Measurements from ENCODE around the gene TNFRSF11A.
A peak's percentile ranks its signal among the peaks of the same experiment; 100 is the strongest.

The TNFRSF11A gene

GRCh38 chr18:62339106-62339988 lies 14.2 kb downstream of the TNFRSF11A start:
- in situ Hi-C loops (cut with HindIII; ENCODE audit: low sequenced_read_pairs), result no loop called here
- no peak overlapping the region for H3K4me3 ChIP-seq (ENCODE audit: low read depth, low read length)
- TF ChIP-seq CTCF (IDR thresholded peaks at IDR 0.05; ENCODE audit: low read depth, low read length), result no peak
- DNase-seq (ENCODE audit: low read depth, low spot score), result peak; percentile 74

GRCh38 chr18:62340996-62341395 lies 15.9 kb downstream of the TNFRSF11A start:
- in situ Hi-C loops (cut with HindIII; ENCODE audit: low sequenced_read_pairs), result no loop called here

GRCh38 chr18:62341473-62341872 lies 16.4 kb downstream of the TNFRSF11A start:
- no peak for DNase-seq (ENCODE audit: low read depth, low spot score)
- in situ Hi-C loops (cut with HindIII; ENCODE audit: low sequenced_read_pairs), result no loop called here
- TF ChIP-seq CTCF (IDR thresholded peaks at IDR 0.05; ENCODE audit: low read depth, low read length), result no peak
- H3K4me3 ChIP-seq (ENCODE audit: low read depth, low read length), result no peak overlapping the region

More at GRCh38 chr18:62340996-62341395, 15.9 kb downstream of the TNFRSF11A start:
- no peak for DNase-seq (ENCODE audit: low read depth, low spot score)
- no peak overlapping the region for H3K4me3 ChIP-seq (ENCODE audit: low read depth, low read length)
- no peak for TF ChIP-seq CTCF (IDR thresholded peaks at IDR 0.05; ENCODE audit: low read depth, low read length)

GRCh38 chr18:62342884-62343283 lies 17.8 kb downstream of the TNFRSF11A start:
- no peak overlapping the region for H3K4me3 ChIP-seq (ENCODE audit: low read depth, low read length)
- TF ChIP-seq CTCF (IDR thresholded peaks at IDR 0.05; ENCODE audit: low read depth, low read length), result no peak
- DNase-seq (ENCODE audit: low read depth, low spot score), result no peak
- in situ Hi-C loops (cut with HindIII; ENCODE audit: low sequenced_read_pairs), result no loop called here

GRCh38 chr18:62343316-62343715 lies 18.2 kb downstream of the TNFRSF11A start:
- no peak overlapping the region for H3K4me3 ChIP-seq (ENCODE audit: low read depth, low read length)
- no peak for DNase-seq (ENCODE audit: low read depth, low spot score)
- no peak for TF ChIP-seq CTCF (IDR thresholded peaks at IDR 0.05; ENCODE audit: low read depth, low read length)
- in situ Hi-C loops (cut with HindIII; ENCODE audit: low sequenced_read_pairs), result no loop called here

GRCh38 chr18:62345909-62346308 lies 20.8 kb downstream of the TNFRSF11A start:
- TF ChIP-seq CTCF (IDR thresholded peaks at IDR 0.05; ENCODE audit: low read depth, low read length), result no peak
- no peak for DNase-seq (ENCODE audit: low read depth, low spot score)
- H3K4me3 ChIP-seq (ENCODE audit: low read depth, low read length), result no peak overlapping the region
- in situ Hi-C loops (cut with HindIII; ENCODE audit: low sequenced_read_pairs), result no loop called here
